ENCODE measurements around the gene TWF2.

Gene TWF2

GRCh38 chr3:52204337-52205073, 34.5 kb downstream of the TWF2 start:
- Histone ChIP-seq H3K79me2 (ENCODE audit: insufficient read depth, low read length) (no peaks in the 10 kb centered on the region), H2AFZ (ENCODE audit: low read length) (no peak overlapping the region), H3F3A (ENCODE audit: insufficient read depth, low read length) (no peaks in the 10 kb centered on the region), H3K27me3 (ENCODE audit: insufficient read depth, low read length) (no peaks in the 10 kb centered on the region), H3K4me1 (ENCODE audit: insufficient read depth, low read length, severe bottlenecking) (peaks cover 8% of the 10 kb centered on the region), H3K9me2 (ENCODE audit: low read depth, low read length) (no peaks in the 10 kb centered on the region), H4K20me1 (ENCODE audit: insufficient read depth, low read length) (no peaks in the 10 kb centered on the region), H3K27ac (ENCODE audit: low read depth, low read length, poor library complexity, severe bottlenecking) (peak overlapping the region; percentile 42), H3K9ac (ENCODE audit: low read length) (no peak overlapping the region), H3K9me3 (ENCODE audit: low read length) (no peaks in the 10 kb centered on the region), H3K36me3 (ENCODE audit: insufficient read depth, low read length) (peaks cover 88% of the 10 kb centered on the region), H3K4me3 (ENCODE audit: low read depth, low read length, poor library complexity, severe bottlenecking) (no peak overlapping the region), H3K4me2 (ENCODE audit: low read length) (no peak overlapping the region)
- TF ChIP-seq EZH2 (IDR thresholded peaks at IDR 0.05; ENCODE audit: borderline replicate concordance, low read length) = no peak
- TF ChIP-seq CTCF (IDR thresholded peaks at IDR 0.05; ENCODE audit: low read length) = no peak

- no peak overlapping the region for H3K9ac ChIP-seq (ENCODE audit: low read length)
- no peak overlapping the region for H2AFZ ChIP-seq (ENCODE audit: low read length)
- TF ChIP-seq CTCF (IDR thresholded peaks at IDR 0.05; ENCODE audit: low read length) (no peak), EZH2 (IDR thresholded peaks at IDR 0.05; ENCODE audit: borderline replicate concordance, low read length) (no peak)
- H3K4me1 ChIP-seq (ENCODE audit: insufficient read depth, low read length, severe bottlenecking) = peaks cover 16% of the 10 kb centered on the region
- no peaks in the 10 kb centered on the region for H3K27me3 ChIP-seq (ENCODE audit: insufficient read depth, low read length)
- no peaks in the 10 kb centered on the region for H3F3A ChIP-seq (ENCODE audit: insufficient read depth, low read length)
- no peak overlapping the region for H3K4me2 ChIP-seq (ENCODE audit: low read length)
- H3K36me3 ChIP-seq (ENCODE audit: insufficient read depth, low read length) = peaks cover 85% of the 10 kb centered on the region
- H4K20me1 ChIP-seq (ENCODE audit: insufficient read depth, low read length) = no peaks in the 10 kb centered on the region
- H3K9me3 ChIP-seq (ENCODE audit: low read length) = no peaks in the 10 kb centered on the region
- H3K79me2 ChIP-seq (ENCODE audit: insufficient read depth, low read length) = no peaks in the 10 kb centered on the region
- no peaks in the 10 kb centered on the region for H3K9me2 ChIP-seq (ENCODE audit: low read depth, low read length)
- no peak overlapping the region for H3K27ac ChIP-seq (ENCODE audit: low read depth, low read length, poor library complexity, severe bottlenecking)
- no peak overlapping the region for H3K4me3 ChIP-seq (ENCODE audit: low read depth, low read length, poor library complexity, severe bottlenecking)
Observed at GRCh38 chr3:52203701-52204100, 35.3 kb downstream of the TWF2 start.

GRCh38 chr3:52202384-52203077, 36.4 kb downstream of the TWF2 start:
- Histone ChIP-seq H3K4me2 (ENCODE audit: low read length) (no peak overlapping the region), H4K20me1 (ENCODE audit: insufficient read depth, low read length) (no peaks in the 10 kb centered on the region), H3K4me1 (ENCODE audit: insufficient read depth, low read length, severe bottlenecking) (peaks cover 23% of the 10 kb centered on the region), H3K27ac (ENCODE audit: low read depth, low read length, poor library complexity, severe bottlenecking) (no peak overlapping the region), H3K9me2 (ENCODE audit: low read depth, low read length) (no peaks in the 10 kb centered on the region), H3K9me3 (ENCODE audit: low read length) (no peaks in the 10 kb centered on the region), H3K4me3 (ENCODE audit: low read depth, low read length, poor library complexity, severe bottlenecking) (no peak overlapping the region), H3K36me3 (ENCODE audit: insufficient read depth, low read length) (peaks cover 73% of the 10 kb centered on the region), H3K27me3 (ENCODE audit: insufficient read depth, low read length) (no peaks in the 10 kb centered on the region), H3K79me2 (ENCODE audit: insufficient read depth, low read length) (no peaks in the 10 kb centered on the region), H3K9ac (ENCODE audit: low read length) (no peak overlapping the region), H2AFZ (ENCODE audit: low read length) (no peak overlapping the region), H3F3A (ENCODE audit: insufficient read depth, low read length) (no peaks in the 10 kb centered on the region)
- no peak for TF ChIP-seq CTCF (IDR thresholded peaks at IDR 0.05; ENCODE audit: low read length)
- TF ChIP-seq EZH2 (IDR thresholded peaks at IDR 0.05; ENCODE audit: borderline replicate concordance, low read length) = no peak

Data from OCI-LY1 (cell line).